Mesenchymal stem cell (in vitro differentiated cells and primary cell): ENCODE data around the gene BICD1.
A peak's percentile ranks its signal among the peaks of the same experiment; 100 is the strongest.

Experiments used
- DNase-seq: peaks from one replicate; pipeline ENCODE4 v3.0.0-alpha.2; 2013
- H2AFZ ChIP-seq: one replicate; pipeline ENCODE4 v1.6.1; 2013; ENCODE audit warnings: low read depth, mild to moderate bottlenecking, control low read depth, inconsistent platforms, low read length, moderate library complexity
- H2AK5ac ChIP-seq: 2 replicates; pipeline ENCODE4 v1.6.1; 2013; ENCODE audit warnings: low read length, moderate library complexity, mild to moderate bottlenecking, inconsistent platforms; ENCODE audit not compliant: severe bottlenecking
- H2BK120ac ChIP-seq: one replicate; pipeline ENCODE4 v1.6.1; 2013; ENCODE audit warnings: low read depth, mild to moderate bottlenecking, inconsistent platforms, low read length, moderate library complexity
- H2BK12ac ChIP-seq, 2 experiments: one replicate each; pipeline ENCODE4 v1.6.1; 2013; ENCODE audit warnings: inconsistent platforms in 2 of 2, low read length in 2 of 2, mild to moderate bottlenecking in 2 of 2, moderate library complexity in 2 of 2, control low read depth in 1 of 2
- H2BK15ac ChIP-seq: one replicate; pipeline ENCODE4 v1.6.1; 2013; ENCODE audit warnings: mild to moderate bottlenecking, low read depth, inconsistent platforms; ENCODE audit not compliant: poor library complexity, severe bottlenecking
- H2BK5ac ChIP-seq: 2 replicates; pipeline ENCODE4 v1.6.1; 2013; ENCODE audit warnings: low read depth, mild to moderate bottlenecking, low read length, control low read depth, inconsistent platforms; ENCODE audit not compliant: poor library complexity, severe bottlenecking
- H3K14ac ChIP-seq, 2 experiments: one replicate each; pipeline ENCODE4 v1.6.1; 2013; ENCODE audit warnings: inconsistent platforms in 2 of 2, low read length in 2 of 2, control low read depth in 1 of 2, mild to moderate bottlenecking in 1 of 2, moderate library complexity in 1 of 2
- H3K18ac ChIP-seq, 2 experiments: one replicate each; pipeline ENCODE4 v1.6.1; 2013; ENCODE audit warnings: inconsistent platforms in 2 of 2, low read length in 2 of 2, control low read depth in 1 of 2, low read depth in 1 of 2, mild to moderate bottlenecking in 1 of 2
- H3K23ac ChIP-seq, 2 experiments: one replicate each; pipeline ENCODE4 v1.6.1; 2013; ENCODE audit warnings: inconsistent platforms in 2 of 2, low read length in 2 of 2, mild to moderate bottlenecking in 2 of 2, moderate library complexity in 2 of 2, control low read depth in 1 of 2
- H3K27ac ChIP-seq: 2 replicates; pipeline ENCODE4 v1.5.1; 2013; ENCODE audit warnings: mild to moderate bottlenecking, moderate library complexity, low read length, control low read depth, inconsistent platforms; ENCODE audit not compliant: poor library complexity, severe bottlenecking
- H3K27me3 ChIP-seq, 2 experiments: 2 replicates each; pipeline versions ENCODE4 v1.6.1 to v1.7.0; 2013; ENCODE audit warnings: low read length in 2 of 2, mild to moderate bottlenecking in 2 of 2, moderate library complexity in 2 of 2, control low read depth in 1 of 2, inconsistent platforms in 1 of 2; ENCODE audit not compliant: control insufficient read depth in 1 of 2, insufficient read depth in 1 of 2
- H3K36me3 ChIP-seq, 2 experiments: 2 replicates each; pipeline versions ENCODE4 v1.6.1 to v1.7.0; 2013; ENCODE audit warnings: low read length in 2 of 2, control low read depth in 1 of 2, inconsistent platforms in 1 of 2, low read depth in 1 of 2, mild to moderate bottlenecking in 1 of 2; ENCODE audit not compliant: insufficient read depth in 2 of 2, control insufficient read depth in 1 of 2
- H3K4ac ChIP-seq, 2 experiments: one replicate each; pipeline ENCODE4 v1.6.1; 2013; ENCODE audit warnings: inconsistent platforms in 2 of 2, low read length in 2 of 2, mild to moderate bottlenecking in 2 of 2, moderate library complexity in 2 of 2, control low read depth in 1 of 2, low read depth in 1 of 2
- H3K4me1 ChIP-seq: 2 replicates; pipeline ENCODE4 v1.6.1; 2013; ENCODE audit warnings: low read depth, low read length, control low read depth; ENCODE audit not compliant: control insufficient read depth, insufficient read depth
- H3K4me2 ChIP-seq: 2 replicates; pipeline ENCODE4 v1.6.1; 2013; ENCODE audit warnings: low read length, mild to moderate bottlenecking, inconsistent platforms; ENCODE audit not compliant: poor library complexity, severe bottlenecking
- H3K4me3 ChIP-seq, 2 experiments: 2 replicates each; pipeline versions ENCODE4 v1.5.1 to v1.7.0; 2013; ENCODE audit warnings: low read length in 2 of 2, mild to moderate bottlenecking in 2 of 2, control low read depth in 1 of 2, low read depth in 1 of 2; ENCODE audit not compliant: insufficient read depth in 1 of 2
- H3K79me1 ChIP-seq: replicated peaks from 2 replicates; pipeline ENCODE4 v1.6.1; 2013; ENCODE audit warnings: mild to moderate bottlenecking, control low read depth, low read length, inconsistent platforms; ENCODE audit not compliant: poor library complexity, severe bottlenecking
- H3K9ac ChIP-seq: 2 replicates; pipeline ENCODE4 v1.7.0; 2013; ENCODE audit warnings: mild to moderate bottlenecking, low read length, moderate library complexity
- H3K9me3 ChIP-seq: 2 replicates; pipeline ENCODE4 v1.7.0; 2013; ENCODE audit warnings: mild to moderate bottlenecking, low read length; ENCODE audit not compliant: control insufficient read depth
- H4K8ac ChIP-seq: one replicate; pipeline ENCODE4 v1.6.1; 2013; ENCODE audit warnings: inconsistent platforms, mild to moderate bottlenecking, low read length, moderate library complexity
- H4K91ac ChIP-seq: one replicate; pipeline ENCODE4 v1.6.1; 2013; ENCODE audit warnings: mild to moderate bottlenecking, low read length, inconsistent platforms
- WGBS: methylation state at CpG from one replicate; pipeline ENCODE4 v1.1.7; 2013; ENCODE audit warnings: mixed read lengths; 5-methylcytosine and 5-hydroxymethylcytosine counted together

The BICD1 gene

GRCh38 chr12:32066206-32066605 lies 40.4 kb upstream of the BICD1 start:
- no peak overlapping the region for H4K8ac ChIP-seq
- no peak overlapping the region for H2BK5ac ChIP-seq
- peaks cover 0 to 8% of the 10 kb centered on the region in 2 experiments for H3K27me3 ChIP-seq
- H3K18ac ChIP-seq = no peak overlapping the region
- WGBS = 100% methylated on average over 2 of the region's 2 CpGs
- H3K27ac ChIP-seq = no peak overlapping the region
- H3K9ac ChIP-seq = no peak overlapping the region
- H3K23ac ChIP-seq = no peak overlapping the region
- no peak overlapping the region for H3K4me3 ChIP-seq
- no peaks in the 10 kb centered on the region for H3K36me3 ChIP-seq
- no peak overlapping the region for H3K14ac ChIP-seq
- no peak overlapping the region for H2BK120ac ChIP-seq
- H2AK5ac ChIP-seq = no peak overlapping the region
- DNase-seq = no peak
- H2BK12ac ChIP-seq = no peak overlapping the region
- H3K9me3 ChIP-seq = no peaks in the 10 kb centered on the region
- no peaks in the 10 kb centered on the region for H3K79me1 ChIP-seq
- no peak overlapping the region for H4K91ac ChIP-seq
- H2AFZ ChIP-seq = no peak overlapping the region
- H3K4me1 ChIP-seq = peaks cover 9% of the 10 kb centered on the region
- no peak overlapping the region for H3K4ac ChIP-seq
- H2BK15ac ChIP-seq = no peak overlapping the region
- H3K4me2 ChIP-seq = no peak overlapping the region

GRCh38 chr12:32069071-32069470 lies 37.6 kb upstream of the BICD1 start:
- Histone ChIP-seq H3K27ac (peak overlapping the region; percentile 87), H3K4me2 (no peak overlapping the region), H3K9ac (no peak overlapping the region), H2BK12ac (no peak overlapping the region), H3K4ac (no peak overlapping the region), H3K23ac (no peak overlapping the region), H3K9me3 (no peaks in the 10 kb centered on the region), H3K4me1 (peaks cover 4% of the 10 kb centered on the region), H4K91ac (no peak overlapping the region), H2AFZ (no peak overlapping the region), H2BK120ac (no peak overlapping the region), H2BK15ac (no peak overlapping the region), H4K8ac (no peak overlapping the region), H3K14ac (no peak overlapping the region), H3K18ac (no peak overlapping the region), H3K27me3 (peaks cover 0 to 8% of the 10 kb centered on the region in 2 experiments), H3K79me1 (no peaks in the 10 kb centered on the region), H3K36me3 (no peaks in the 10 kb centered on the region), H2BK5ac (no peak overlapping the region), H2AK5ac (no peak overlapping the region), H3K4me3 (no peak overlapping the region)
- DNase-seq = no peak
- WGBS = no CpG with 5 or more reads among the region's 3 CpGs

GRCh38 chr12:32069731-32070130 lies 36.9 kb upstream of the BICD1 start:
- H3K14ac ChIP-seq = no peak overlapping the region
- H4K91ac ChIP-seq = no peak overlapping the region
- peaks cover 4% of the 10 kb centered on the region for H3K4me1 ChIP-seq
- no peak for DNase-seq
- peak overlapping the region; percentile 87 for H3K27ac ChIP-seq
- H3K36me3 ChIP-seq = no peaks in the 10 kb centered on the region
- H3K4me2 ChIP-seq = no peak overlapping the region
- H3K18ac ChIP-seq = no peak overlapping the region
- H3K4ac ChIP-seq = no peak overlapping the region
- no peak overlapping the region for H4K8ac ChIP-seq
- H3K9me3 ChIP-seq = no peaks in the 10 kb centered on the region
- no peak overlapping the region for H2BK120ac ChIP-seq
- no peak overlapping the region for H3K9ac ChIP-seq
- peaks cover 0 to 8% of the 10 kb centered on the region in 2 experiments for H3K27me3 ChIP-seq
- no peak overlapping the region for H3K23ac ChIP-seq
- H3K79me1 ChIP-seq = no peaks in the 10 kb centered on the region
- no peak overlapping the region for H2BK12ac ChIP-seq
- H2AFZ ChIP-seq = no peak overlapping the region
- no peak overlapping the region for H2BK15ac ChIP-seq
- no peak overlapping the region for H3K4me3 ChIP-seq
- peak overlapping the region; percentile 44 for H2AK5ac ChIP-seq
- peak overlapping the region; percentile 68 for H2BK5ac ChIP-seq
- 93% methylated on average over 4 of the region's 5 CpGs for WGBS

GRCh38 chr12:32070370-32070769 lies 36.3 kb upstream of the BICD1 start:
- no peaks in the 10 kb centered on the region for H3K79me1 ChIP-seq
- peaks cover 4% of the 10 kb centered on the region for H3K4me1 ChIP-seq
- H3K14ac ChIP-seq = no peak overlapping the region
- no peak overlapping the region for H2AK5ac ChIP-seq
- H3K23ac ChIP-seq = no peak overlapping the region
- H3K4me3 ChIP-seq = no peak overlapping the region
- H3K9me3 ChIP-seq = no peaks in the 10 kb centered on the region
- no peak overlapping the region for H3K18ac ChIP-seq
- H3K27ac ChIP-seq = peak overlapping the region; percentile 58
- H2BK12ac ChIP-seq = no peak overlapping the region
- no peak for DNase-seq
- no peaks in the 10 kb centered on the region for H3K36me3 ChIP-seq
- peaks cover 0 to 5% of the 10 kb centered on the region in 2 experiments for H3K27me3 ChIP-seq
- no peak overlapping the region for H4K91ac ChIP-seq
- H2BK5ac ChIP-seq = no peak overlapping the region
- H2AFZ ChIP-seq = no peak overlapping the region
- H3K4me2 ChIP-seq = no peak overlapping the region
- H2BK120ac ChIP-seq = no peak overlapping the region
- H4K8ac ChIP-seq = no peak overlapping the region
- no peak overlapping the region for H3K9ac ChIP-seq
- H3K4ac ChIP-seq = no peak overlapping the region
- no peak overlapping the region for H2BK15ac ChIP-seq
- no CpG with 5 or more reads among the region's 1 CpG for WGBS
